Measurements from ENCODE around the gene LYPD6B. TPM values are rescaled to one million over a fixed set of nuclear protein-coding genes. Genes with fewer than 3 reads are reported as not detected.

LYPD6B gene
- total RNA-seq, 1 experiment from 2014 or later, result 6.1 TPM

DNA sequence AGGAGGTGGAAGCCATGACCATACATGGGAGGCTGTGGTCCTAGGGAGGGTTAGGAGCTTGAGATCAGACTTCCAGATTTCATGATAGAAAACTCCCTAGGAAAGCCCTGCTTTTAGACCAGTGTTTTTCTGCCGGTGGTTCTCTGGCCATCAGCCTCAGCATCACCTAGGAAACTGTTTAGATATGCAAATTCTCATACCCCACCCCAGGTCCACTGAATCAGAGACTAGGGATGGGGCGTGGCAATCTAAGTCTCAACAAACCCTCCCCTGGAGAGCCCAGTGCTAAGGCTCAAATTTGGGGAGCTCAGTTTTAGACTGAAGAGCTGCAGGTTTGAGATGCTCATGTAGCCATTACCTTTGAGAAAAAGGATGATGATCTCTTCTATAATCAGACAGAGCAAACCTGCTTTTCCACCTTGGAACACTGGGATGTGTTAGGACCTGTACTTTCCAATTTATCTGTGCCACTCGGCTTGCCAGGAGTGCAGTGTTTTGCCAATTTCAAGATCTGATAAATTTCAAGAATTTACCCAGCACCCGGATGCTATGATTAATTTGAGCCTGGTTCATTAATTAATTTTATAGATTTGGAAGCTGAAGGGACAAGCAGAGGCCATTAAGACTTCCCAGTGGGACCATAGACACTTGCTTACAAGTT, 31.5 kb upstream of the LYPD6B start (continued):
- TF ChIP-seq, protein P1, sequence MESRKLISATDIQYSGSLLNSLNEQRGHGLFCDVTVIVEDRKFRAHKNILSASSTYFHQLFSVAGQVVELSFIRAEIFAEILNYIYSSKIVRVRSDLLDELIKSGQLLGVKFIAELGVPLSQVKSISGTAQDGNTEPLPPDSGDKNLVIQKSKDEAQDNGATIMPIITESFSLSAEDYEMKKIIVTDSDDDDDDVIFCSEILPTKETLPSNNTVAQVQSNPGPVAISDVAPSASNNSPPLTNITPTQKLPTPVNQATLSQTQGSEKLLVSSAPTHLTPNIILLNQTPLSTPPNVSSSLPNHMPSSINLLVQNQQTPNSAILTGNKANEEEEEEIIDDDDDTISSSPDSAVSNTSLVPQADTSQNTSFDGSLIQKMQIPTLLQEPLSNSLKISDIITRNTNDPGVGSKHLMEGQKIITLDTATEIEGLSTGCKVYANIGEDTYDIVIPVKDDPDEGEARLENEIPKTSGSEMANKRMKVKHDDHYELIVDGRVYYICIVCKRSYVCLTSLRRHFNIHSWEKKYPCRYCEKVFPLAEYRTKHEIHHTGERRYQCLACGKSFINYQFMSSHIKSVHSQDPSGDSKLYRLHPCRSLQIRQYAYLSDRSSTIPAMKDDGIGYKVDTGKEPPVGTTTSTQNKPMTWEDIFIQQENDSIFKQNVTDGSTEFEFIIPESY (IDR thresholded peaks at IDR 0.05; ENCODE audit: extremely low read depth, insufficient replicate concordance, low read length), result no peak
- TF ChIP-seq, protein P2, sequence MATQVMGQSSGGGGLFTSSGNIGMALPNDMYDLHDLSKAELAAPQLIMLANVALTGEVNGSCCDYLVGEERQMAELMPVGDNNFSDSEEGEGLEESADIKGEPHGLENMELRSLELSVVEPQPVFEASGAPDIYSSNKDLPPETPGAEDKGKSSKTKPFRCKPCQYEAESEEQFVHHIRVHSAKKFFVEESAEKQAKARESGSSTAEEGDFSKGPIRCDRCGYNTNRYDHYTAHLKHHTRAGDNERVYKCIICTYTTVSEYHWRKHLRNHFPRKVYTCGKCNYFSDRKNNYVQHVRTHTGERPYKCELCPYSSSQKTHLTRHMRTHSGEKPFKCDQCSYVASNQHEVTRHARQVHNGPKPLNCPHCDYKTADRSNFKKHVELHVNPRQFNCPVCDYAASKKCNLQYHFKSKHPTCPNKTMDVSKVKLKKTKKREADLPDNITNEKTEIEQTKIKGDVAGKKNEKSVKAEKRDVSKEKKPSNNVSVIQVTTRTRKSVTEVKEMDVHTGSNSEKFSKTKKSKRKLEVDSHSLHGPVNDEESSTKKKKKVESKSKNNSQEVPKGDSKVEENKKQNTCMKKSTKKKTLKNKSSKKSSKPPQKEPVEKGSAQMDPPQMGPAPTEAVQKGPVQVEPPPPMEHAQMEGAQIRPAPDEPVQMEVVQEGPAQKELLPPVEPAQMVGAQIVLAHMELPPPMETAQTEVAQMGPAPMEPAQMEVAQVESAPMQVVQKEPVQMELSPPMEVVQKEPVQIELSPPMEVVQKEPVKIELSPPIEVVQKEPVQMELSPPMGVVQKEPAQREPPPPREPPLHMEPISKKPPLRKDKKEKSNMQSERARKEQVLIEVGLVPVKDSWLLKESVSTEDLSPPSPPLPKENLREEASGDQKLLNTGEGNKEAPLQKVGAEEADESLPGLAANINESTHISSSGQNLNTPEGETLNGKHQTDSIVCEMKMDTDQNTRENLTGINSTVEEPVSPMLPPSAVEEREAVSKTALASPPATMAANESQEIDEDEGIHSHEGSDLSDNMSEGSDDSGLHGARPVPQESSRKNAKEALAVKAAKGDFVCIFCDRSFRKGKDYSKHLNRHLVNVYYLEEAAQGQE (IDR thresholded peaks at IDR 0.05; ENCODE audit: low read depth), result no peak
- TF ChIP-seq, protein P3, sequence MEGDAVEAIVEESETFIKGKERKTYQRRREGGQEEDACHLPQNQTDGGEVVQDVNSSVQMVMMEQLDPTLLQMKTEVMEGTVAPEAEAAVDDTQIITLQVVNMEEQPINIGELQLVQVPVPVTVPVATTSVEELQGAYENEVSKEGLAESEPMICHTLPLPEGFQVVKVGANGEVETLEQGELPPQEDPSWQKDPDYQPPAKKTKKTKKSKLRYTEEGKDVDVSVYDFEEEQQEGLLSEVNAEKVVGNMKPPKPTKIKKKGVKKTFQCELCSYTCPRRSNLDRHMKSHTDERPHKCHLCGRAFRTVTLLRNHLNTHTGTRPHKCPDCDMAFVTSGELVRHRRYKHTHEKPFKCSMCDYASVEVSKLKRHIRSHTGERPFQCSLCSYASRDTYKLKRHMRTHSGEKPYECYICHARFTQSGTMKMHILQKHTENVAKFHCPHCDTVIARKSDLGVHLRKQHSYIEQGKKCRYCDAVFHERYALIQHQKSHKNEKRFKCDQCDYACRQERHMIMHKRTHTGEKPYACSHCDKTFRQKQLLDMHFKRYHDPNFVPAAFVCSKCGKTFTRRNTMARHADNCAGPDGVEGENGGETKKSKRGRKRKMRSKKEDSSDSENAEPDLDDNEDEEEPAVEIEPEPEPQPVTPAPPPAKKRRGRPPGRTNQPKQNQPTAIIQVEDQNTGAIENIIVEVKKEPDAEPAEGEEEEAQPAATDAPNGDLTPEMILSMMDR (IDR thresholded peaks at IDR 0.05 in 2 of 3, conservative IDR thresholded peaks at IDR 0.05 in 1 of 3; ENCODE audit: borderline replicate concordance in 1 of 3, insufficient read depth in 1 of 3, low read depth in 2 of 3, low read length in 2 of 3), result no peak
- TF ChIP-seq FOSL1 (IDR thresholded peaks at IDR 0.05; ENCODE audit: low read depth) (no peak), SIN3A (IDR thresholded peaks at IDR 0.05; ENCODE audit: low read depth) (no peak), RAD21 (IDR thresholded peaks at IDR 0.05; ENCODE audit: low read depth) (no peak)
